GM19099 (cell line): ENCODE measurements around the gene SLC25A19.
A peak's percentile ranks its signal among the peaks of the same experiment; 100 is the strongest.

Source experiments
- POLR2A ChIP-seq: IDR thresholded peaks from 3 replicates; pipeline ENCODE4 v1.6.1; 2011; ENCODE audit warnings: low read depth; ENCODE audit not compliant: insufficient read length; ENCODE audit errors: extremely low read depth

Gene SLC25A19

DNA sequence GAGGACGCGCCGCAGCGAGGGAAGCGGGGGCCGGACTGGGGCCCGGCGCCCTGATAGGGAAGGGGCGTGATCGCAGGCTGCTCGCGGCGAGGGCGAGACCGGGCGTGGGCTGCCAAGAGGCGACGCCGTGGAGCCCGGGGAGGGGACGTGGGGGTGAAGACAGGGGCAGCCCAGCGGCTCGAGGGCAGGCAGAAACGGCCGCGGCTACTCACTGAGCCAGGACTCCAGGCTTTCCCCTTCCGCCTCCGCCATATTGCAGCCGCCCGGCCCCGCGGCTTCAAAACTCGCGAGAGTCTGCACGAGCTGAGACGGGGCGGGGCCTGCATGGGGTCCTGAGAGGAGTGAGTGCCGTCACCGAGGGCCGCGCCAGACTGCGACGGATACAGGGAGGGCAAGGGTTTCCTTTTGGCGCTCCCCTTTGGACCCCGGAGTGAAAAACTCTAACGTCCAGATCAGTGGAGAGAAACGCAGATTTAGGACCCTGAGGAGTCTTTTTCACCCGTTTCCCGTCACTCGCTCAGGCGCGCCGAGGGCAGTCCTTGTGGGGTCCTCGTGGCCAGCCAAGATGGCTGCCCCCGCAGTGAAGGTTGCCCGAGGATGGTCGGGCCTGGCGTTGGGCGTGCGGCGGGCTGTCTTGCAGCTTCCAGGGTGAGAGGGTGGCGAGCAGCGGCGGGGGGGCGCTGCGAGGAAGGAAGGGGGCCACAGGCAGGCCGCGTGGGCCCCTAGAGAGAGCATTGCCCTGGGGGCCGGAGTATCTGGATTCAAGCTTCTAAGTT lies 27.7 kb downstream of the SLC25A19 start, which contains the start of the genes GGA3 and MRPS7:
Gene GGA3, minus strand, starts transcription at position 271 of the 776 bp plus-strand sequence. Its CDS starts 19 bp downstream, at position 252.
Gene MRPS7, plus strand, starts transcription at position 544 of the 776 bp plus-strand sequence. Its CDS starts 22 bp downstream, at position 566.
- peak; percentile 91 for TF ChIP-seq POLR2A

GRCh38 chr17:75260641-75261335 lies 28.4 kb downstream of the SLC25A19 start:
- TF ChIP-seq POLR2A: peak; percentile 25

DNA sequence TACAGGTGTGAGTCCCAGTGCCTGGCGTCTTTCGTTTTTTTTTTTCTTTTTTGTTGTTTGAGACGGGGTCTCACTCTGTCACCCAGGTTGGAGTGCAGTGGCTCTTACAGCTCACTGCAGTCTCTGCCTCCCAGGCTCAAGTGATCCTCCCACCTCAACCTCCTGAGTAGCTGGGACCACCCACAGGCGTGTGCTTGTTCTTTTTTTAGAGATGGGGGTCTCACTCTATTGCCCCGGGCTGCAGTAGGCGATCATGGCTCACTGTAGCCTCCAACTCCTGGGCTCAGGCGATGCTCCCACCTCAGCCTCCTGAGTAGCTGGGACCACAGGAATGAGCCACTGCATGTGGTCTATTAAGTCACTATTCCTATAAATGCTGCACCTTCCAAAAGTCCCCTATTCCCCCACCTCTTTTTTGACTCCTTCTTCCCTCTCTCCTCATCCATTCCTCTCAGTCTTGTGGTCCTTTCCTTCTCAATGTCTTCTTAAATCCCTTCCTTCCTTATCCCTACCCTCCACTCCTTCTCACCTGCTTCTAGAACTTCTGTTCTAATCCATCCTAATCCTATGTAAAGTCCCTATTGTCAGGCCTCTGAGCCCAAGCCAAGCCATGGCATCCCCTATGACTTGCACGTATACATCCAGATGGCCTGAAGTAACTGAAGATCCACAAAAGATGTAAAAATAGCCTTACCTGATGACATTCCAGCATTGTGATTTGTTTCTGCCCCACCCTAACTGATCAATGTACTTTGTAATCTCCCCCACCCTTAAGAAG lies 37.0 kb downstream of the SLC25A19 start:
- no peak for TF ChIP-seq POLR2A

GRCh38 chr17:75250009-75250471 lies 39.2 kb downstream of the SLC25A19 start:
- no peak for TF ChIP-seq POLR2A

DNA sequence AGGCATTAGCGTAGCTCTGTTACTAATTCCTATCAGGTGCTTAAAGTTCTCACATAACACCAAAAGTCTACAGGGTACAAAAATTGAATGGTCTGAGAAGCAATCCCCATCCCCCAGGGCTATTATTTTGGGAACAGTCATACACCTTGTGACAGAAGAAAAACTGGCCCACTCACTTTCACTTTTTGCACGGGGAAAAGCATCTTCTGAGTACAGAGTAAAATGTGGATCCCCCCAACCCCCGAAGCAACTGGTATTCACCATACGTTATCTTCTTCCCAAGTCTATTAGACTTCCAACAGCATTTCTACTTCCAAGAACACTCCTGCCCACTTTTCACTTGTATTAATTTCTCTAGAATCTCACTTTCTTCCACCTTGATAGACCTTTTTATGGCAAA lies 39.7 kb downstream of the SLC25A19 start:
- no peak for TF ChIP-seq POLR2A

DNA sequence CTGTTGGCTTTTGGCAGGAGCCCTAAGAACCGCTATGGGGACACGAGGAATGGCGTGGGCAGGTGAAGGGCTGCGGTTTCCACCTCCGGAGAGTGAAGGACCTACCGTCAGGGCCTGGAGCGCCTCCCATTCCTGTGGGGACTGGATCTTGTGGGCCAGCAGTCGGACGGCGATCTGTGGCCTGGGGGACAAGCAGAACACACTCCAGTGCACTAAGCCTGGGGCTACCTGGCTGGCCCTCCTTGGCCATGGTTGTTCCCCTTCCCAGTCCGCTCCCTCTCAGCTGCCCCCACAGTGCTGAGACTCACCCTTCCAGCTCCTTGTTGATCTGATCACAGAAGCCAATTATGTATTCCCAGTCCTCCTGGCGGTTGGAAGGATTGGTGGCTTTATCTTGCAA lies 42.8 kb downstream of the SLC25A19 start:
- no peak for TF ChIP-seq POLR2A

GRCh38 chr17:75245011-75245410 lies 44.2 kb downstream of the SLC25A19 start:
- no peak for TF ChIP-seq POLR2A

- TF ChIP-seq POLR2A: no peak
Measured at GRCh38 chr17:75244133-75244866, 44.9 kb downstream of the SLC25A19 start.

GRCh38 chr17:75242461-75243042 lies 46.7 kb downstream of the SLC25A19 start:
- no peak for TF ChIP-seq POLR2A

DNA sequence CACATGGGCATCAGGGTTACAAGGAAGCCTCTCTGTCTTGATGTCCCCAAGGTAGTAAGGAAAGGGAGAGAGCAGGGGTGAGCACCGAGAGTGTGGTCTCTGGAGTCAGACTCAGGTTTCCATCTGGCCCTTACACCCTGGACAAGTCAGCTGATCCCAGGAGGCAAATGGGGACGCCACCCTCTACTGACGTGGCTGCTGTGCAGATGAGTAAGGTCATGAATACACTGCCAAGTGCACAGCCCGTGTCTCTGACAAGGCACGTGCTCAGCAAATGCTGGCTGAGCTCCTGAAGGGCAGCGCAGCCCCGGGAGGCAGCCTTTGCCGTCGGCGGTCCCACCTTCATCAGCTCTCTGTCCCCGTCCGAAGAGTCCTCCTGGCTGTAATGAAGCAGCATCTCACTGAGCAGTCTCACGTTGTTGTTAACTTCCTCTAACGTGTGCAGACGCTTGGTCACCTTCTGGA lies 47.2 kb downstream of the SLC25A19 start:
- no peak for TF ChIP-seq POLR2A

DNA sequence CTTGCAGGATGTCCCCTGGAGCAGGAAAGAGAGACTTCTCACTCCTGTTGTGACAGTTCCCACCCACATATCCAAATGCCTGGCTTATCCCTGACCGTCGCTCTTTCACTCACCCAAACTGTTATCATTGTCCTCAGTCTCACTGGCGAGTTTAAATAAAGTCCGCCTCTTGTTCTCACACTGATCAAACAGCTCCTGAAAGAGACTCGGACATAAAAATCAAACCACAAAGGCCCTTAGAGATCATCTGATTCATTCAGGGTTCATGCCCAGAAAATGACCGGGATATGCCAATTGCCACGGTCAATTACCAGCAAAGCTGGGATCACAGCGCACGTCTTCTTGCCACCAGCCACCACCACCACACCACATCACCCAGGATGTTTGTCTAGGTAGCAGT lies 47.7 kb downstream of the SLC25A19 start:
- TF ChIP-seq POLR2A: no peak

DNA sequence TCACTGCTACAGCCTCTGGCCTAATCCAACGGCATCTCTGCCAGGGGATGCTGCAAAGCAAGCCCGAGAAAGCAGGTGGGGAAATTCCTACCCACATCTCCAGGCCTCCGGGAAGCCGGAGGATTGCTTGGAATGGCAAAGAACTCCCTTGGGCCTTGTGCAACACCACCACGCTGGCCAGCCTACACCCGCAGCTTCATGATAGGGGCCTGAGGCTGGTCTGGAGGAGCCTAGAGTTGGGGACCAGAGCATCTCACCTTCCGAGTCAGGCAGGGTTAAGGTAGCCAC lies 48.1 kb downstream of the SLC25A19 start:
- TF ChIP-seq POLR2A: no peak

DNA sequence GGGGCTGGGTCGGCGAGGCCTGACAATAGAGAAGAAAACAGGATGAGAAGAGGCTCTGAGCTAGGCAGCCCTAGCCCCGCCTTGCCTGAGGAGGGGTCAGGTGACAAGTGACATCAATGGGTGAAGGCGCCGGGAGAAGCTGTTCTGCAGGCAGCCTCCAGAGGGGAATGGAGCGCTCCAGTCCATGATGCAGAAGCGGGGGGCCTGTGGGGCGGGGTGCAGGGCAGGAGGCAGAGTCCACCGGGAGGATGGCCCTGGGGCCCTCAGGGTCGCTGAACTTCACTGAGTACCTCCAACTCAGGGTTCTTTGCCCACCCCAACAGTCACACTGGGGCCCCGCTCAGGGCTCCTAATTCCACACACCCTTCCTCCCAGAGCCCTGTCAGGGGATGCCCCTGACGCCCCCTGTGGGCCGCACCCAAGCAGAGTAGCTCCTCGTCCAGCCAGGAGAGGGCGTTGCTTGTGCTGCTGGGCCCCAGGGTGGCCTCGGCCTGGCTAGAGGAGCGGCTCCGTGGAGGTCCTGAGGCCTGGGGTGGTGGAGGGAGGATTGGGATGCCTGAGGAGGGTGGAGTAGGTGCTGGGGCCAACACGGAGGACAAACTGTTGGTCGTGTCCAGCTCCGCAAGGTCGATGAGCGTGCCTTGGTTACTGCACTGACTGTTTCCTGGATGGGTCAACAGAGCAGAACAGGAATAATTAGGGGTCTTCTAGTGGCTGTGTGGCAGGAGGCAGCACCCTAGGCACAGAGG lies 48.7 kb downstream of the SLC25A19 start:
- no peak for TF ChIP-seq POLR2A
